Cardiac muscle cell (in vitro differentiated cells and primary cell): ENCODE data around the gene H6PD. TPM values are rescaled to one million over a fixed set of nuclear protein-coding genes. Genes with fewer than 3 reads are reported as not detected.
A peak's percentile ranks its signal among the peaks of the same experiment; 100 is the strongest.

Source experiments
- DNase-seq, 2 donors: peaks; one replicate each; pipeline versions ENCODE4 v3.0.0 to v3.0.0-alpha.2; 2010 to 2017; ENCODE audit warnings: low read depth in 1 of 2, low spot score in 1 of 2
- H3K27ac ChIP-seq: fragments of 200-600 bp; sonication (generic); 2 replicates; pipeline ENCODE4 v1.5.1; 2016
- H3K27me3 ChIP-seq: fragments of 200-600 bp; sonication (generic); 2 replicates; pipeline ENCODE4 v1.6.0; 2016; ENCODE audit warnings: control low read depth
- H3K36me3 ChIP-seq: fragments of 200-600 bp; sonication (generic); 2 replicates; pipeline ENCODE4 v1.5.1; 2016; ENCODE audit warnings: control low read depth
- H3K4me1 ChIP-seq: fragments of 200-600 bp; sonication (generic); 2 replicates; pipeline ENCODE4 v1.8.1; 2017; ENCODE audit warnings: low read depth, mild to moderate bottlenecking, mixed run types
- H3K4me3 ChIP-seq: fragments of 200-600 bp; sonication (generic); 2 replicates; pipeline ENCODE4 v1.5.1; 2016; ENCODE audit warnings: mild to moderate bottlenecking
- H3K9me3 ChIP-seq: fragments of 200-600 bp; sonication (generic); 2 replicates; pipeline ENCODE4 v1.5.1; 2017; ENCODE audit warnings: low read depth, mild to moderate bottlenecking, control low read depth
- CTCF ChIP-seq: IDR thresholded peaks from 2 replicates; pipeline ENCODE4 v1.5.1; 2012; ENCODE audit warnings: low read depth, mild to moderate bottlenecking, low read length
- polyA plus RNA-seq: library from polyadenylated mRNA; unstranded; fragments of >200 nt; fragmentation: Nextera tagmentation; extraction: Ambion mirVana; gene quantifications from 2 replicates; pipeline ENCODE4 v1.2.1, GENCODE V29; 2016
- total RNA-seq: library from RNA; depleted of rRNA; stranded (reverse); fragments of >200 nt; gene quantifications from 2 replicates; pipeline ENCODE4 v1.2.3, GENCODE V29; 2016

Gene H6PD
- total and polyA plus RNA-seq, 2 experiments from 2014 or later: 13.7 to 41.4 TPM

GRCh38 chr1:9196129-9197040, 38.2 kb upstream of the H6PD start:
- Histone ChIP-seq H3K9me3 (no peaks in the 10 kb centered on the region), H3K36me3 (no peaks in the 10 kb centered on the region), H3K27me3 (peaks cover 48% of the 10 kb centered on the region), H3K4me1 (peaks cover 17% of the 10 kb centered on the region), H3K27ac (no peak overlapping the region), H3K4me3 (no peak overlapping the region)
- DNase-seq: peak; percentile 78 to 94
- peak; percentile 84 for TF ChIP-seq CTCF

GRCh38 chr1:9197186-9198099, 37.1 kb upstream of the H6PD start:
- H3K4me3 ChIP-seq: no peak overlapping the region
- TF ChIP-seq CTCF: no peak
- H3K27me3 ChIP-seq: peaks cover 59% of the 10 kb centered on the region
- no peaks in the 10 kb centered on the region for H3K36me3 ChIP-seq
- no peak for DNase-seq
- H3K27ac ChIP-seq: no peak overlapping the region
- no peaks in the 10 kb centered on the region for H3K9me3 ChIP-seq
- H3K4me1 ChIP-seq: peaks cover 19% of the 10 kb centered on the region

- Histone ChIP-seq H3K36me3 (no peaks in the 10 kb centered on the region), H3K27ac (no peak overlapping the region), H3K9me3 (no peaks in the 10 kb centered on the region), H3K27me3 (peaks cover 72% of the 10 kb centered on the region), H3K4me3 (no peak overlapping the region), H3K4me1 (peaks cover 12% of the 10 kb centered on the region)
- TF ChIP-seq CTCF: peak; percentile 30
- peak; percentile 58 to 86 for DNase-seq
Measured at GRCh38 chr1:9198538-9199361, 35.8 kb upstream of the H6PD start.

- Histone ChIP-seq H3K4me1 (peaks cover 12% of the 10 kb centered on the region), H3K36me3 (no peaks in the 10 kb centered on the region), H3K27me3 (peaks cover 82% of the 10 kb centered on the region), H3K9me3 (no peaks in the 10 kb centered on the region), H3K4me3 (no peak overlapping the region), H3K27ac (no peak overlapping the region)
- DNase-seq: no peak
- TF ChIP-seq CTCF: no peak
Measured at GRCh38 chr1:9200441-9200840, 34.1 kb upstream of the H6PD start.
